Measurements from ENCODE around the gene LGALS3BP. TPM values are rescaled to one million over a fixed set of nuclear protein-coding genes. Genes with fewer than 3 reads are reported as not detected.

The LGALS3BP gene
- total RNA-seq, 1 experiment from 2014 or later: 69.8 TPM

DNA sequence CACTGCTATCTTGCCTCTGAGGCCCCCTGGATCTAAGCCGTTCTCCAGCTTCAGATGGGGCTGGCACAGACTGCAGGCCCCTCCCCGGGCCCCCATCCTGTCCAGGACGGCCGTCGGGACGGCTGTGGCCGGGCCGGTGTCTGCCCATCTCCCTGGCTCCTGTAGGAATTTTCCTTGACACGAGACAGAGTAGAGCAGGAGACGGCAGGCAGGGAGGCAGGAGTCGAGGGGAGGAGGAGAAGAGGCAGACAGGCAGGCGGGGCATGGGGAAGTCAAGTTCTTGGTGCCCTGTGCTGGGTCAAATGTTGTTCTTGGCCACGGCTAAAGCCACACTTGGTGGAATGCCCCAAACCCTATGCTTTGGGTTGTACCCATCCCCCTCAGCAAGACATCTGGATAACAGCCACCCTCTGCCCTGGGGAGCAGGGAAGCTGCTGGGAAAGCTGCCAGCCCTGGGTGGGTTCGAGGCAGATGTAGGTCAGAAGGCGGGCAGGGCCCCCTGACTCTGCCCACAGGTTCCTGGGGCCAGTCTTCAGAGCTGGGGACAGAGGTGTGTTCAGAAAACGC is 48.3 kb upstream of the LGALS3BP start:
- H3K79me2 ChIP-seq (ENCODE audit: insufficient read depth, low read length): no peaks in the 10 kb centered on the region
- no peak overlapping the region for H2BK20ac ChIP-seq (ENCODE audit: low read depth, low read length, poor library complexity, severe bottlenecking)
- H3K36me3 Mint-ChIP-seq (ENCODE audit: insufficient read depth in 1 of 3, low read depth in 3 of 3): no peaks in the 10 kb centered on the region; a peak in 1 of 7 replicates
- no peaks in the 10 kb centered on the region for H4K20me1 ChIP-seq (ENCODE audit: control insufficient read depth, insufficient read depth, insufficient read length)
- H3T11ph ChIP-seq (ENCODE audit: low read length): no peak overlapping the region
- H2BK12ac ChIP-seq (ENCODE audit: insufficient read length, low read depth, low read length): no peak overlapping the region
- no peak overlapping the region for H3K4me2 ChIP-seq (ENCODE audit: insufficient read depth, insufficient read length, low read length)
- peaks cover 100% of the 10 kb centered on the region for H3K27me3 Mint-ChIP-seq (ENCODE audit: low read depth)
- H4K91ac ChIP-seq (ENCODE audit: insufficient read length, low read depth, low read length): no peak overlapping the region
- no peak overlapping the region for H3K27ac ChIP-seq (ENCODE audit: insufficient read length, low read depth, low read length)
- H3K56ac ChIP-seq (ENCODE audit: insufficient read length, low read depth, low read length): no peak overlapping the region
- H3K4me1 ChIP-seq (ENCODE audit: insufficient read depth, low read length): no peaks in the 10 kb centered on the region
- H2BK120ac ChIP-seq (ENCODE audit: low read depth, low read length, poor library complexity, severe bottlenecking): no peak overlapping the region
- H3K9ac ChIP-seq (ENCODE audit: extremely low read depth, insufficient read length, low read length): no peak overlapping the region
- no peak overlapping the region for H2BK15ac ChIP-seq (ENCODE audit: low read depth, low read length)
- no peak overlapping the region for H4K5ac ChIP-seq (ENCODE audit: insufficient read length, low read depth, low read length)
- H3K4me1 Mint-ChIP-seq: peaks cover 13 to 27% of the 10 kb centered on the region in 2 experiments
- H3K9me3 Mint-ChIP-seq: no peaks in the 10 kb centered on the region
- peaks cover 21% of the 10 kb centered on the region; the same call in 1 of the 2 replicates for H3K27me3 ChIP-seq (ENCODE audit: insufficient read depth, low read length)
- H3K18ac ChIP-seq (ENCODE audit: insufficient read length, low read depth, low read length): no peak overlapping the region
- TF ChIP-seq, protein P1, sequence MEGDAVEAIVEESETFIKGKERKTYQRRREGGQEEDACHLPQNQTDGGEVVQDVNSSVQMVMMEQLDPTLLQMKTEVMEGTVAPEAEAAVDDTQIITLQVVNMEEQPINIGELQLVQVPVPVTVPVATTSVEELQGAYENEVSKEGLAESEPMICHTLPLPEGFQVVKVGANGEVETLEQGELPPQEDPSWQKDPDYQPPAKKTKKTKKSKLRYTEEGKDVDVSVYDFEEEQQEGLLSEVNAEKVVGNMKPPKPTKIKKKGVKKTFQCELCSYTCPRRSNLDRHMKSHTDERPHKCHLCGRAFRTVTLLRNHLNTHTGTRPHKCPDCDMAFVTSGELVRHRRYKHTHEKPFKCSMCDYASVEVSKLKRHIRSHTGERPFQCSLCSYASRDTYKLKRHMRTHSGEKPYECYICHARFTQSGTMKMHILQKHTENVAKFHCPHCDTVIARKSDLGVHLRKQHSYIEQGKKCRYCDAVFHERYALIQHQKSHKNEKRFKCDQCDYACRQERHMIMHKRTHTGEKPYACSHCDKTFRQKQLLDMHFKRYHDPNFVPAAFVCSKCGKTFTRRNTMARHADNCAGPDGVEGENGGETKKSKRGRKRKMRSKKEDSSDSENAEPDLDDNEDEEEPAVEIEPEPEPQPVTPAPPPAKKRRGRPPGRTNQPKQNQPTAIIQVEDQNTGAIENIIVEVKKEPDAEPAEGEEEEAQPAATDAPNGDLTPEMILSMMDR (conservative IDR thresholded peaks at IDR 0.05): no peak
- no peak for DNase-seq
- peaks cover 13% of the 10 kb centered on the region for H3K23me2 ChIP-seq (ENCODE audit: insufficient read length, low read depth, low read length, poor library complexity, severe bottlenecking)
- H3K4ac ChIP-seq (ENCODE audit: low read depth, low read length): no peak overlapping the region
- H4K8ac ChIP-seq (replicated peaks; ENCODE audit: insufficient read length, low read depth, low read length): no peak overlapping the region
- no peak overlapping the region for H2AFZ ChIP-seq (ENCODE audit: low read length)
- no peaks in the 10 kb centered on the region for H3K9me3 ChIP-seq (ENCODE audit: control insufficient read depth, low read depth, low read length)
- no peak overlapping the region for H3K23ac ChIP-seq (ENCODE audit: insufficient read length, low read depth, low read length)
- no peak overlapping the region for H3K4me3 Mint-ChIP-seq
- no peak overlapping the region for H3K27ac Mint-ChIP-seq
- H3K79me1 ChIP-seq (ENCODE audit: insufficient read depth, low read depth, low read length, poor library complexity, severe bottlenecking): no peaks in the 10 kb centered on the region
- H2BK5ac ChIP-seq (ENCODE audit: insufficient read length, low read length): no peak overlapping the region
- no peak overlapping the region for H2AK5ac ChIP-seq (ENCODE audit: insufficient read length, low read length)
- WGBS (ENCODE audit: extremely low coverage, insufficient read length, low lambda C conversion rate): no CpG with 5 or more reads among the region's 16 CpGs
- no peak overlapping the region for H3K14ac ChIP-seq (ENCODE audit: insufficient read depth, low read length)
